ENCODE results near the gene BCOR.

GRCh38 chrX:40015693-40016092 is 82.1 kb downstream of the BCOR start:
- TF ChIP-seq, protein P1, sequence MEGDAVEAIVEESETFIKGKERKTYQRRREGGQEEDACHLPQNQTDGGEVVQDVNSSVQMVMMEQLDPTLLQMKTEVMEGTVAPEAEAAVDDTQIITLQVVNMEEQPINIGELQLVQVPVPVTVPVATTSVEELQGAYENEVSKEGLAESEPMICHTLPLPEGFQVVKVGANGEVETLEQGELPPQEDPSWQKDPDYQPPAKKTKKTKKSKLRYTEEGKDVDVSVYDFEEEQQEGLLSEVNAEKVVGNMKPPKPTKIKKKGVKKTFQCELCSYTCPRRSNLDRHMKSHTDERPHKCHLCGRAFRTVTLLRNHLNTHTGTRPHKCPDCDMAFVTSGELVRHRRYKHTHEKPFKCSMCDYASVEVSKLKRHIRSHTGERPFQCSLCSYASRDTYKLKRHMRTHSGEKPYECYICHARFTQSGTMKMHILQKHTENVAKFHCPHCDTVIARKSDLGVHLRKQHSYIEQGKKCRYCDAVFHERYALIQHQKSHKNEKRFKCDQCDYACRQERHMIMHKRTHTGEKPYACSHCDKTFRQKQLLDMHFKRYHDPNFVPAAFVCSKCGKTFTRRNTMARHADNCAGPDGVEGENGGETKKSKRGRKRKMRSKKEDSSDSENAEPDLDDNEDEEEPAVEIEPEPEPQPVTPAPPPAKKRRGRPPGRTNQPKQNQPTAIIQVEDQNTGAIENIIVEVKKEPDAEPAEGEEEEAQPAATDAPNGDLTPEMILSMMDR (IDR thresholded peaks at IDR 0.05; ENCODE audit: insufficient read depth, low read length) = no peak
- TF ChIP-seq POLR2AphosphoS5 (IDR thresholded peaks at IDR 0.05; ENCODE audit: low read depth) (no peak), SPI1 (IDR thresholded peaks at IDR 0.05; ENCODE audit: borderline replicate concordance, low read depth) (no peak)
- TF ChIP-seq, protein P2, sequence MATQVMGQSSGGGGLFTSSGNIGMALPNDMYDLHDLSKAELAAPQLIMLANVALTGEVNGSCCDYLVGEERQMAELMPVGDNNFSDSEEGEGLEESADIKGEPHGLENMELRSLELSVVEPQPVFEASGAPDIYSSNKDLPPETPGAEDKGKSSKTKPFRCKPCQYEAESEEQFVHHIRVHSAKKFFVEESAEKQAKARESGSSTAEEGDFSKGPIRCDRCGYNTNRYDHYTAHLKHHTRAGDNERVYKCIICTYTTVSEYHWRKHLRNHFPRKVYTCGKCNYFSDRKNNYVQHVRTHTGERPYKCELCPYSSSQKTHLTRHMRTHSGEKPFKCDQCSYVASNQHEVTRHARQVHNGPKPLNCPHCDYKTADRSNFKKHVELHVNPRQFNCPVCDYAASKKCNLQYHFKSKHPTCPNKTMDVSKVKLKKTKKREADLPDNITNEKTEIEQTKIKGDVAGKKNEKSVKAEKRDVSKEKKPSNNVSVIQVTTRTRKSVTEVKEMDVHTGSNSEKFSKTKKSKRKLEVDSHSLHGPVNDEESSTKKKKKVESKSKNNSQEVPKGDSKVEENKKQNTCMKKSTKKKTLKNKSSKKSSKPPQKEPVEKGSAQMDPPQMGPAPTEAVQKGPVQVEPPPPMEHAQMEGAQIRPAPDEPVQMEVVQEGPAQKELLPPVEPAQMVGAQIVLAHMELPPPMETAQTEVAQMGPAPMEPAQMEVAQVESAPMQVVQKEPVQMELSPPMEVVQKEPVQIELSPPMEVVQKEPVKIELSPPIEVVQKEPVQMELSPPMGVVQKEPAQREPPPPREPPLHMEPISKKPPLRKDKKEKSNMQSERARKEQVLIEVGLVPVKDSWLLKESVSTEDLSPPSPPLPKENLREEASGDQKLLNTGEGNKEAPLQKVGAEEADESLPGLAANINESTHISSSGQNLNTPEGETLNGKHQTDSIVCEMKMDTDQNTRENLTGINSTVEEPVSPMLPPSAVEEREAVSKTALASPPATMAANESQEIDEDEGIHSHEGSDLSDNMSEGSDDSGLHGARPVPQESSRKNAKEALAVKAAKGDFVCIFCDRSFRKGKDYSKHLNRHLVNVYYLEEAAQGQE (IDR thresholded peaks at IDR 0.05; ENCODE audit: insufficient replicate concordance, low read depth) = no peak
